Spleen (tissue), 7 donors: Measurements from ENCODE around the gene HRH3.

Source experiments
- CTCF ChIP-seq, 11 experiments: fragments of 200-600 bp in 7 of 11; fragments of 450-650 bp in 4 of 11; sonication (generic) in 4 of 11; IDR thresholded peaks in 8 of 11; conservative IDR thresholded peaks in 3 of 11; 1 replicate in 7 of 11; 2 replicates in 4 of 11; pipeline versions ENCODE4 v1.4.0 to v1.8.0; 2016 to 2021; ENCODE audit warnings: antibody characterized with exemption in 11 of 11, inconsistent platforms in 4 of 11, mild to moderate bottlenecking in 1 of 11
- POLR2A ChIP-seq, 3 donors: fragments of 450-650 bp; IDR thresholded peaks; one replicate each; pipeline ENCODE4 v1.5.1; 2017; ENCODE audit warnings: antibody characterized with exemption in 3 of 3, mild to moderate bottlenecking in 1 of 3
- POLR2AphosphoS5 ChIP-seq, 3 donors: sonication (generic); formaldehyde crosslinking; IDR thresholded peaks; one replicate each; pipeline ENCODE4 v1.5.1; 2017; ENCODE audit warnings: antibody characterized with exemption in 3 of 3
- donor health status: DM: no; HTN: no; CAD: no; lungs with moderate emphysema.
- donor health status: DM: no; HTN: no; CAD: no.
- donor health status: DM: no; HTN: no; CAD: no.

- no peak for TF ChIP-seq POLR2A (IDR thresholded peaks at IDR 0.05)
- TF ChIP-seq CTCF (IDR thresholded peaks at IDR 0.05 in 8 of 11, conservative IDR thresholded peaks at IDR 0.05 in 3 of 11), result no peak
- no peak for TF ChIP-seq POLR2AphosphoS5 (IDR thresholded peaks at IDR 0.05)
Measured at GRCh38 chr20:62233684-62234083, 13.6 kb upstream of the HRH3 start.
